Amygdala (tissue), 56 donors: ENCODE data around the gene ZBTB42.
A peak's percentile ranks its signal among the peaks of the same experiment; 100 is the strongest.

ENCODE experiments used
- DNase-seq, 56 donors: peaks; one replicate each; lab custom pipeline; 2025; lab: John Stamatoyannopoulos, UW

ZBTB42 gene

DNA sequence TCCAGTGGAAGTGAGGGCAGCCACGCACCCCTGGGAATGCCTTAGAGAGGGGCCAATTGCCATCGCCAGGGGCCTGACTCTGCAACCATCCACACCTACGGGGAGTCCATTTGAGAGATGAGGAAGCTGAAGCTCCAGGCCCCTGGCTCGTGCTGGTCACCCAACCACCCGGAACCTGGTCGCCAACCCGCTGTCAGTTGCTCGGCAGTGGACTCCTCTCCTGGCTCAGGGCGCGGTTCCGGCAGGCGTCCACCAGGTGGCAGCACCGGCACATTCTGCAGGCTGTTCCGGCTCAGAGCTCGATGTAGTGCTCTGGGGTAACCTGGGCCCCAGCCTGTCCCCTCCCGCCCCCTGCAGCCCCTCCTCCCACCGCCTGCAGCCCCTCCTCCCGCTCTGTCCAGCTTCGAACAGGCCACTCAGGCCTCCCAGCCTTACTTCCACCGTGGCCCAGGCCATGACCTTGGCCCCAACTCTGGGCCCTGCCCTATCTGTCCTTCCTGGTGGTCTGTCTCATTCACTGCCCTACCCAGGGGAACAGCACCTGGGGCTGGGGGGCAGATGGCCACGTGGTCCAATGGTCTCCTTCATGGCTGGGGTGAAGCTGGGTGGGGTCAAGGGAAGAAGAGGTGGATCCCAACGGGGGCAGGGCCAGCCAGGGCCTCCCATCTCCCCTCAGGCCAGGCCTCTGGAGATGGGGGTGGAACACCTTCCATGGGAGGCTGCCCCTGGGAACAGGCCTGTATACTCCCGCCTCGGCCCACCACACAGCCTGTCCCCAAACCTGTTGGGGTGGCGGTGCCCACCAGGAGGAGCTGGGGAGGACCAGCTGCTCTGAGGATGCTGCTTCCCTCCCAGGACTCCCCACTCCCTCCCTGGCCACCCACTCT is 32.2 kb upstream of the ZBTB42 start:
- peak in 54 of 56 donors; percentile 41 to 94 (median 74) for DNase-seq

DNA sequence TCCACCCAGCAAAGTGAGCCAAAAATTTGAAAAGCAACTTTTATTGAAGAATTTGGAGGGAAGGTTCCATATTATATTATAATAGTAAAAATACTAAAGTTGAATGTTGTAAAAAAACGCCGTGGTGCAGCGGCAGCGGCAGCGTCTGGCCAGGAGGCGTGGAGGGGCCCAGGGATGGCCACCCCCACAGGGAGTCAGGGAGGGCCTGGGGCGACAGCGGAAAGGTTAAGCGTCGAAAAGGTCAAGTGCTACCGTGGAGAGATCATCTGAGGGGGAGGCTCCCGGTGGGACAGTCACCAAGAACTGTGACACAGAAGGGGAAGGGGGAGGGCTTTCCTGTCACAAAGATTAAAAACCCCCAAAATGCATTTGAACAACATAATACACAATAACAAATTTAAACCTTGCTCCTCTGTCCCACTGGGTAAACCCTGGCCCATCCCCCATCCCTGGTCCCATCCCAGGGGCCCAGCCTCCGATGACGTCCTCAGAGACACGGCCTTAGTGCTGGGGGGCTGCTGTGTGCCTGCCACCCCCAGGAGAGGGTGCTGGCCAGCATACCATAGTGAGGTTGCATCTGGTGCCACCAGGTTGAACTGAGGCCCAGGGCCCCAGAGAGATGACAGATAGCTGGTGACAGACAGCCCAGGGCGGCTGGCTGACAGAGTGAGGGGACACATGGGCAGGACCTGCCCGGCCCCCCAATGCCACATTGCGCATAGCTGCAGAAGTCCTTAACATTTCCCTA is 31.4 kb upstream of the ZBTB42 start:
- DNase-seq, result no peak

DNA sequence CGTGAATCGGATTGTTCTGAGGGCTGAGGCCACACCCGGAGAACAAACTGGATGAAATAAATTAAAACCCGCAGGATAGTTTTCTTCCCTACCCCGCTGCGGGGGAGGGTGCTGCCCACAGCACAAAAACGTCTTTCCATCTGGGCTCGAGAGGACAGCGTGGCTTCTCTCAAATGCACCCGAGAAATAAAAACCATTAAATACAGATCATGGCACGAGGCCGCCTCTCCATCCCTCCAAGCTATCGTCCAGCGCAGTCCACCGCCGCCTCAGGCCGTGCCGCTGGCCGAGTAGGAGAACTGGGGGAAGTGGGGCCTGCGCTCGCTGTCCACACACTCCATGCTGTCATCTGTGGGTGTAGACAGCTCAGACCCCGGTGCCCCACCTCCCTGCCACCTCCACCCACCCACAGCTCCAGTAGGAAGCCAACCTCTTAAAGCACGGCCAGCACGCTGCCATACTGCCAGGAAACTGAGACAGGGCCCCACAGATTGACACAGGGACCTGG is 30.8 kb upstream of the ZBTB42 start:
- no peak for DNase-seq

GRCh38 chr14:104770851-104771272 is 30.0 kb upstream of the ZBTB42 start:
- no peak for DNase-seq

GRCh38 chr14:104771374-104771773 is 29.5 kb upstream of the ZBTB42 start:
- DNase-seq, result no peak

GRCh38 chr14:104771918-104772706 is 28.8 kb upstream of the ZBTB42 start:
- DNase-seq, result no peak

- DNase-seq, result no peak
Observed at GRCh38 chr14:104772707-104773504, 28.0 kb upstream of the ZBTB42 start.

GRCh38 chr14:104773505-104774452 is 27.1 kb upstream of the ZBTB42 start:
- no peak for DNase-seq

DNA sequence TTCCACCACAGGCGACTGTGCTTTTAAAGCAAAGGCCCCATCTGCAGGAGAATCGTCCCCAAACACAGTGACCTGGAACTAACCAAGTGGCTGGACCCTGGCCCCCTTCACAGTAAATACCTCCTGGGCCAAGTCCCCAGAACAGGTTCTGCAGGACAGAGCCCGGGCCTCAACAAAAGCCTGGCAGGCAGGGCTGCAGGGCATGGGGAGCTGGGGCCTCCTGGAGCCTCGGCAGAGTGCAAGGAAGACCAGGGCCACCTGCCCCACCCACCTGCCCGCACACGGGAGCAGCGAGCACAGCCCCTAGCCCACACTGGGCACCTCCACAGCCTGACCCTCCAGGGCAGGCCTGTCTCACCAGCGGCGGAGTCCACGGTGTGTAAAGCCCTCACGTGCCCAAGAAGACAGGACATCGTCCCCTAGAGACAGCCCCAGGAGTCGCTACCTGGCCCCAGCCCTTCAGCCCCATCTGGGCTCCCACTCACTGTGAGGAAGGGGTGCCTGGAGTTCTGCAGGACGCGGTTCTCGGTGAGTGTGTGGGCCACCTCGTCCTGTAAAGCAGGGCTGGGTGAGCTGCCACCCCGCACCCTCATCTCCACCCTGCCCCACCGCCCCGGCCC is 26.3 kb upstream of the ZBTB42 start:
- no peak for DNase-seq

DNA sequence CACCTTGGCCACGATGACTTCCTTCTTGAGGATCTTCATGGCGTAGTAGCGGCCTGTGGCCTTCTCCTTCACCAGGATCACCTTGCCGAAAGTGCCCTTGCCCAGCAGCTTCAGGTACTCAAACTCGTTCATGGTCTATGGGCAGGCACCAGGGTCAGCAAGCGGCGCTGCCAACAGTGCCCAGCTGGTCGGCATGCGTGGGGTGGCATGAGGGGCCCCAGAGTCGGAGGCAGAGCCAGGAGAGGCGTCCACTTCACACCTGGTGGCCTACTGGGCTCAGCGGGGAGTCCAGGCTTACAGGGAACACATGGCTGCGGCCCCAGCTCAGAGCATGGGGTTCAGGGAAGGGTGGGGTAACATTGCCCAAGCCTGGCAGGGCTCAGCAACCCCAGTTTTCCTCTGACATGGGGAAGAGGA is 25.8 kb upstream of the ZBTB42 start:
- no peak for DNase-seq

- DNase-seq, result no peak
Observed at GRCh38 chr14:104776481-104776880, 24.4 kb upstream of the ZBTB42 start.

DNA sequence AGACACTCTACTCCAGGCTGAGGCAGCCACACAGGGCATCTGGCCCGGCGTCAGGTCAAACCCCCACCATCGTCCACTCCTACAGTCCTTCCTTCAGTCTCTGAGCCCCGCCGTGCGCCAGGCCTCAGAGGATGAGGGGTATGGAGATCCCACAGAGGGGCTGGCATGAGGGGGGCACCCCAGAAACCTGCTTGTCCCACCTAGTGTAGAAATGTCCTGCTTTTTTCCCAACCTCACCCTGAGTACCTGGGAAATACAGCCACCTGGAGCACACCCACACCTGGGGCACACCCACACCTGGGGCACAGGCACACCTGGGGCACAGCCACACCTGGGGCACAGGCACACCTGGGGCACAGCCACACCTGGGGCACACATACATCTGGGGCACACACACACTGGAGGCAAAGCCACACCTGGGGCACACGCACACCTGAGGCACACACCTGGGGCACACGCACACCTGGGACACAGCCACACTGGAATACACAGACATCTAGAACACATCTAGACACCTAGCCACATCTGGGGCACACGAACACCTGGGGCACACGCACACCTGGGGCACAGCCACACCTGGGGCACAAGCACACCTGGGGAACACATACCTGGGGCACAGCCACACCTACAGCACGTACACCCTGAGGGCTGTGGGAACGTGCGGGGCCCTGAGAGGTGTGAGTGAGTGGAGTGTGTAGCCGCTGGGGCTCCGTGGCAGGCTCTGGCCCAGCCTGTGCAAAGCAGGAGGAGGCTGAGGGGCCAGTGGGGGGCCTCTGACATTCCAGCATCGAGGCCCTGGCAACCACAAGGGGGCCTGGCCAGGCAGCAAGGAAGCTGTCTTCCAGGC is 23.7 kb upstream of the ZBTB42 start:
- no peak for DNase-seq

GRCh38 chr14:104777808-104778249 is 23.1 kb upstream of the ZBTB42 start:
- DNase-seq, result no peak

GRCh38 chr14:104778694-104779331 is 22.1 kb upstream of the ZBTB42 start:
- no peak for DNase-seq

- DNase-seq, result no peak
Observed at GRCh38 chr14:104779776-104780512, 21.0 kb upstream of the ZBTB42 start.

- no peak for DNase-seq
Observed at GRCh38 chr14:104780513-104781030, 20.3 kb upstream of the ZBTB42 start.
